Stimulated activated CD8-positive, alpha-beta memory T cell treated with anti-CD3 and anti-CD28 coated beads, Interleukin-7, amount 100 ng/mL, for 4 hours (primary cell): ENCODE results near the gene TMEM150C.
"Not testable (repeated sequence)": the region's sequence is repeated elsewhere in the genome, so short reads cannot be mapped to it uniquely, and the experiment has no call there.

ENCODE experiments used
- DNase-seq, 2 donors: peaks; one replicate each; pipeline ENCODE4 v3.0.0-alpha.2; 2020; ENCODE audit warnings: low read depth in 2 of 2

TMEM150C gene

DNA sequence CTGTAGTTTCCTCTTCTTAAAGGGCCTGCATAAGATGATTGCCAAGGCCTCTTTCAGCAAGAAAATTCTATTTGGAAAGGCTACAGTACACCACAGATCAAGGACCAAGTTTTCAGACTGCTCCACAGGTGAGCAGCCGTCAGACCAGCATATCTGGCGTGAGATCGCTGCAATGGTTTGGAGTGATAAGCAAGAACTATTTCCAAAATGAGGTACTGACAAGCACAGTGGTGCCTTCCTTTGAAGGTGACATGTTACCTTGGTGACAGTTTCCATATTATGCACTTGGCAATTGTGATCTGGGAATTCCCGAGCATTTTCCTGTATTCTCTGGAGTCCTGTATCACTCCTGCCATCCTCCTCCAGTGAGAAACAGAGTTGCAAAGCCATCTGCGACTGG, 7.3 kb upstream of the TMEM150C start:
- DNase-seq = no peak

DNA sequence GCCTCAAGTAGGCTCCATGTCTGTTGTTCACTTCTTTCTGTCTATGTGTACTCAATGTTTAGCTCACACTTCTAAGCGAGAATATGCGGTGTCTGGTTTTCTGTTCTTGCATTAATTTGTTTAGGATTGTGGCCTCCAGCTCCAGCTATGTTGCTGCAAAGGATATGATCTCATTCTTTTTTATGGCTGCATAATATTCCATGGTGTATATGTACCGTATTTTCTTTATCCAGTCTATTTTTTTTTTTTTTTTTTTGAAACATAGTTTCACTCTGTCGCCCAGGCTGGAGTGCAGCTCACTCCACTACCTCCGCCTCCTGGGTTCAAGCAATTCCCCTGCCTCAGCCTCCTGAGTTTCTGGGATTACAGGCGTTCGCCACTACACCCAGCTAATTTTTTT, 5.7 kb upstream of the TMEM150C start:
- DNase-seq = no peak

DNA sequence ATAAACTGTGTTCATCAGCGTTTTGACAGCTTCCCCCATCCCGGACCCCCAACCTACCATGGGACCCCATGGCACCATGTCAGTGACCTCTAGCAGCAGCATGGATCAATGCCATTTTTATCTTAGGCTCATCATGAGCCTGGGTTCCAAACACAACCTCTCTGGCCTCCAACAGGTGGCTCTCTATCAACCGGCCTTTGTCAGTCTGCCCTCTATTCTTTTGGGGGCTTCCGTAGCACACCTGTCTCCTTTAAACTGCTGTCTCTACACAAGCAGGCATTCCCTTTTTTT, 721 bp upstream of the TMEM150C start:
- no peak for DNase-seq

DNA sequence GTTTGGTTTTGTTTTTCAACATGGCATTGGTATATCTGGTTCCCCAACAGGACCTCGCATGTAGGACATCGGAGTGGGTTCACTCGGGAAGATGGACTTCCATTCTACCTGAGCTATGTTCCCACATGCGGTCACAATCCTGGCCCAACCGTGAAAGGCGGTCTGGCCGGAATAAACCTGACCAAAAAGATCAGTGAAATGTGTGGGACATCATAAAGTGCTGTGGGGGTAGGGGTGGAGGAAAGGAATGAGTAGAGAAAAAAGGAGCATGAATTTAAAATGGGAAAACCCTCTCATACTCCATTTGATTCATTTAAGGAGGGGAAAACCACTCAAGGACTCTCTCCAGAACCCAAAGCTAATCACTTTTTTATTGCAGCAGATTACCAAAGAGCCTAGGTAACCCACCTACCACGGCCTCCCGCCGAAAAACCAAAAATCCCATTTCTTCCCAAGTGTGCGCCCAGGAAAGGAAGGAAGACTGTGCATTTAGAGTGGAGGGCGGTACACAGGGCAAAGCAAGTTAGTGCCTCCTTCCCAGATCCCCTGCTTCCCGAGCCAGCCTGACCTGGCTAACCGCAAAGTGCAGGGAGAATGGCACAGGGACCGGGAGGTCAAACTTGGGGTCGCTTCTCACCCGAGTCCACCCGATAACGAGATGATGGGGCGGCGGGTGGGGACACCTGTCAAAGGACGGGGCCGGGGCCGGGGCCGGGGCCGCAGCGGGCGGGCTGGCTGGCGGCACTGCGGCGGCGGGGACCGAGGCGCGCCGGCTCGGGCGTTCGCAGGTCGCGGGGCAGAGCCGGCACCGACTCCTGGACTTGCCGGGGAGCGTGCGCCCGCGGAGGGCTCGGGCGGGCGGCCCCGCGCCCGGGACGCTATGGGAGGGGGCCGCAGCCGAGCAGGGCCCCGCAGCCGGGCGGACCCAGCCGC, 669 bp downstream of the TMEM150C start:
- DNase-seq = no peak

DNA sequence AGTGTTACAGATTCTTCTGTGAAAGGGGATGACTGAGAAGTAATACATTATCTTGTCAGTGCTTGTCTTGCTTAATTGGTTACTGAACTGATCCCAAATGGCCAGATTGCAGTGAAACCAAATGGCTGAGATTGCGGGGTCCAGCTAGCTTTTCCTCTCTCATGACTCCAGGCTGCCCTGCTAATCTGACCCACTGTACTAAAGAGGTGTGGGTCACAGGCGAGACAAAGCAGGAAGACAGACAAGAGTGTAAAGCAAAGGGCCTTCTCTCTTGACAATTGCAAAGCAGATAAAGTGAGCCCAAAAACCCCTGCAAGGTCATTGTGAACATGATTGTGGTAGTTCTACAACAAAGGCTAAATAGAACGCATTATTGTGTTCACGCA, 2.1 kb downstream of the TMEM150C start:
- no peak for DNase-seq

DNA sequence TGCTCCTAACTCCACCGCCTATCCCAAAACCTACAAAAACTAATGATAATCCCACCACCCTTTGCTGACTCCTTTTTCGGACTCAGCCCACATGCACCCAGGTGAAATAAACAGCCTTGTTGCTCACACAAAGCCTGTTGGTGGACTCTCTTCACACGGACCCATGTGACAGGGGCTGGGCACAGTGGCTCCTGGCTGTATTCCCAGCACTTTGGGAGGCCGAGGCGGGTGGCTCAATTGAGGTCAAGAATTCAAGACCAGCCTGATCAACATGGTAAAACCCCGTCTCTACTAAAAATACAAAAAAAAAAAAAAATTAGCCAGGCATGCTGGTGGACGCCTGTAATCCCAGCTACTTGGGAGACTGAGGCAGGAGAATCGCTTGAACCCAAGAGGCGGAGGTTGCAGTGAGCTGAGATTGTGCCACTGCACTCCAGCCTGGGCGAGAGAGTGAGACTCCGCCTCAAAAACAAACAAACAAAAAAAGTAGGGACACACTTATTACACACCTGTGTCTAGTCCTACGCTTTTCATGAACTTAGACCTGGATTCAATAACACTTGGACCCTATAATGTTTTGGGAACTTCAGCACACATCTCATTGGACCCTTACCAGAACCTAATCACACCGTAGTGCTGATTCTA, 2.6 kb downstream of the TMEM150C start:
- DNase-seq = not testable (repeated sequence)

DNA sequence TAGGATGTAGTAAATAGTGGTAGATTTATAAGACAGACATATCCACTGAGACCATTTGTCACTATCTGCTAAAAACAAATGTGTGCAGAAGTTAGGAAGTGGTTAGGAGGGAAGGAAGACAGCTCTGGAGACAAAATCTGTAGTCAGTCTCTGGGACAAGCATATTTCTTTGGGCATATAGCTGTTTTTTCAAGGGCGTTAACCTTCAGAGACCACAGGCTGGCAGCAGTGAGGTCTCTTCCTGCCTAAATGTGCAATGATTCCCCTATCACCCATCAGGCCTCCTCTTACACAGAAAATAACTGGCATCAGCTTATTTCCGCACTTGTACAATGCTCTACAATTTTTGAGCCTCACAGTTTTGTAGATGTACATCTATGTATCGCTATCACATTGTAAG, 6.5 kb downstream of the TMEM150C start:
- no peak for DNase-seq

DNA sequence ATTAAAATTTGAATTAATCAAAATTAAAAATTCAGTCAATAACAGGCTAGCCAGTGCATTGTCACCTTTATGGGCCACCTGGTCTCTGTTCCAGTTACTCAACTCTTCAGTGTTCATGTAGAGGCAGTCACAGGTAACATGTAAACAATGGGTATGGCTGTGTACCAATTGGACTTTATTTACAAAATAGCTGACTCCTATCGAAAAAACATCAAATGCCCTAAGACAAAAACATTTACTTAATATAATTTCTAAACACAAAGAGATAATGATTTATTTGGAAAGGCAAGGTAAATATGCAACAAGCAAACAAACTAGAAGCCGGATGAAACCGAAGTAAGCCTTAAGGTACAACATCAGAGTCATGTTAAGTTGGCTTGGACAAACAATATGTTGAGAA, 8.8 kb downstream of the TMEM150C start:
- DNase-seq = no peak

DNA sequence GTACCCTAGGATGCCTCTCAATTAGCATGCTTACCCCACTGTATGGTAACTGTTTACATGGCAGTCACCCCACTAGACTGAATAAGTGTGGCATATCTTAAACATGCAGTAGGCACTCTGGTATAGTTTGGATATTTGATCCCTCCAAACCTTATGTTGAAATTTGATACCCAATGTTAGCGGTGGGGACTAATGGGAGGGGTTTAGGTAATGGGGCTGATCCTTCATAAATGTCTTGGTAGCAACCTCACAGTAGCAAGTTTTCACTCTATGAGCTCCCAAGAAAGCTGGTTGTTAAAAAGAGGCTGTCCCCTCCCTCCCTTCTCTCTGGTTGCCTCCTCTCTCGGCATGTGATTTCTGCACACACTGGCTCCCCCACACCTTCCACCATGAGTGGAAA, 10.1 kb downstream of the TMEM150C start:
- DNase-seq = no peak

DNA sequence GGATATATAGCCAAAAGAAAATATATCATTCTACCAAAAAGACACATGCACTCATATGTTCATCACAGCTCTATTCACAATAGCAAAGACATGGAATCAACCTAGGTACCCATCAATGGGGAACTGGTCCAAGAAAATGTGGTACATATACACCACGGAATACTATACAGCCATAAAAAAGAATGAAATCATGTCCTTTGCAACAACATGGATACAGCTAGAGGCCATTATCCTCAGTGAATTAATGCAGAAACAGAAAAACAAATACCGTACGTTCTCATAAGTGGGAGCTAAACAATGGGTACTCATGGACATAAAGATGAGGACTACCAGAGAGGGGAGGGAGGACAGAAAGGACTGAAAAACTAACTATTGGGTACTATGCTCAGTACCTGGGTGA, 13.9 kb downstream of the TMEM150C start:
- not testable (repeated sequence) for DNase-seq

DNA sequence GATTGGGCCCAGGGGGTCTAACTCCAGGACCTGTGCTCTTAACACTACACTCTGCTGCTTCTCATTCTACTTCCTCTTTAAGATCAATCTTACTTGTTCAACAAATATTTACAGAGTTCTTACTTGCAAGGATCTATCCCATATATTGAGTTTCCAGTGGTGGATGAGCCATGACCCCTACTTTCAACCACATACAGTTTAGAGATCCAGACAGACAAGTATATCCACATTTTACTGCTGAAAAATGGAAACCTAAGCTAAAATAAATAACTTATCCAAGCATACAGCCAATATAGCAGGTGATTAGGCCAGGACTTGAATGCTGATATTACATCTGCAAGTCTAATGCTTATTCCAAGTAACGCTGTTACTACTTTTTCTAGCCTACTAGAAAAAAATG, 18.7 kb downstream of the TMEM150C start:
- no peak for DNase-seq

DNA sequence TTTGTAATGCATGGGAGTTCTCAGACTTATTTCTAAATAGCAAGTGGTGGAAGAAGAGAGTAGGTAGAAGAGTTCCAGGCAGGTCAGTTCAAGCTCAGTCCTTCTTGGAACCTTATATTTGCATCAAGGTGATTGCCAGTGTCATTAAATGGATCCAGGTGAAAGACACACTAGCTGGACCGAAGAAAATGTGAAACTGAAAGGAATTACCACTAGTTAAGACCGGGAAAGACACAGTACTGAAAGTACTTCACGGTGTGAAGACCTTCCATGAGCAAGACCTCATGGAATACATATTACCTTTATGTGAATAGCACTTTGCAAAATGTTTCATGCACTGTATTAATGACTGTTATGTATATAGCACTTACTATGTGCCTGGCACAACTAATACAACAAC, 19.1 kb downstream of the TMEM150C start:
- no peak for DNase-seq

DNA sequence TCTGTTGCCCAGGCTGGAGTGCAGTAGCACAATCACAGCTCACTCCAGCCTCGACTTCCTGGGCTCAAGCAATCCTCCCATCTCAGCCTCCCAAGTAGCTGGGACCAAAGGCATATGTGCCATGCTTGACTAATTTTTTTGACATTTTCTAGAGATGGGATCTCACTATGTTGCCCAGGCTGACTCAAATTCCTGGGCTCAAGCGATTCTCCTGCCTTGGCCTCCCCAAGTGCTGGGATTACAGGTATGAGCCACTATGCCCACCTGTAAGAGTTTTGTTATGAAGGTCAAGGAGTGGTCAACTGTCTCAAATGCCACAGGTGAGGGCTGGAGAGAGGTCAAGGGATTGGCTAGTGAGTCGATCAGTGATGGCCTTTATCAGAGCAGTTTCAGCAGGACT, 32.5 kb downstream of the TMEM150C start:
- no peak for DNase-seq

DNA sequence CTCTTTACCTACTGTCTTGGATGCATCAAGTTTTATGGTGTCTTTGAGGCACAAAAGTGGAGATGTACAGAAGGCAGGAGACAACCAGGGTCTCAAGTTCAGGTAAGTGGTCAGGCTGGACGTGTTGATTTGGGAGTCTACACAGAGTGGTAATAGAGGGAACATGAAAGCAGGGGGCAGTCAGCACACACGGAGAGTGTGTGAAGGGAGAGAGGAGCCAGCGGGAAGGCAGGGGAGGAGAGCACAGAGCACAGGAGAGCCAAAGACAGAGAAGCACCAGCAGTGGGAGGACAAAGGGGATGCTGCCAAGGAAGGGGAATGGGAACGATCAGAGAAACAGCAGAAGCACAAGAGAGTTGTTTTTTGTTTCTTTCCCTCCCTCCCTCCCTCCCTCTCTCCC, 32.9 kb downstream of the TMEM150C start:
- DNase-seq = no peak

DNA sequence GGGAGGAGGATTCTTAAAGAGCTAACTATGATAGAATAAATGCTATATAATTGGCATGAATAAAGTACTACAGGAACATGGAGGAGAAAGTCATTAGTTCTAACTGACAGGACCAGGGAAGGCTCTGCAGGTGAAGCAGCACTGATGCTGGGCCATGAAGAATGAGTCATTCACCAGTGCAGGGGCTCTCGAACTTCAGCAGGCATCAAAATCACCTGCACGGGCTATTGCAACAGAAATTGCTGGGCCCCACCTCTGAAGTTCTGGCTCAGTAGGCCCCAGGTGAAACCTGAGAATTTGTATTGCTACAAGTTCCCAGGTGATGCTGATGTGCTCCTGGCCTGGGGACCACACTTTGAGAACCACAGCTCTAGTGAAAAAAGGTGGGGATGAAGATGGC, 33.7 kb downstream of the TMEM150C start:
- no peak for DNase-seq

DNA sequence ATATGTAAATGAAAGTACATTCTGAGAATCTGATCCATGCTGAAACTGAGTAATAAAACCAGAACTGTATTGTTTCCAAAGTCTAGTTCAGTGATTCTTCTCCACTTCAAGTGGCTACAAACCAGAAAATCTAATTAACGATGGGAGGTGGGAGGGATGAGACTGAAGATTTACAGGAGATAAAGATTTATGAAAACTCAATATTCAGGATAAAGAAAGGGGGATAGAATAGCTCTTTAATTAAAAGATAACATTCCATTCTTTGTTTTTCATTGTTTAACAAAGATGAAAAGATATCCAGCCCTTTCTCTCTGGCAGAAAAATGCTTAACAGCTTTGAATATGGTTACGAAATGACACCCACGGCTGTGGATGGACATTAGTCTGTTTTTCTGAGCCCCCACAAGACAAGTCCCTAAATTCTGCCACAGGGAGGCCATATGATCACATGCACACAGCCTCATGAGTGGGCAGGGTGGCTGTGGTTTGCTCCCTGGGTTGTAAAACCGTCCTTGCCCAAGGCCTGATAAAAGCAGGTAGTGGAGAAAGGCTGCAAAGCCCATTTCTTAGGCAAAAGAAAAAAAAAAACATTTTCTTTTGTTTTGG, 36.4 kb downstream of the TMEM150C start:
- DNase-seq = no peak

DNA sequence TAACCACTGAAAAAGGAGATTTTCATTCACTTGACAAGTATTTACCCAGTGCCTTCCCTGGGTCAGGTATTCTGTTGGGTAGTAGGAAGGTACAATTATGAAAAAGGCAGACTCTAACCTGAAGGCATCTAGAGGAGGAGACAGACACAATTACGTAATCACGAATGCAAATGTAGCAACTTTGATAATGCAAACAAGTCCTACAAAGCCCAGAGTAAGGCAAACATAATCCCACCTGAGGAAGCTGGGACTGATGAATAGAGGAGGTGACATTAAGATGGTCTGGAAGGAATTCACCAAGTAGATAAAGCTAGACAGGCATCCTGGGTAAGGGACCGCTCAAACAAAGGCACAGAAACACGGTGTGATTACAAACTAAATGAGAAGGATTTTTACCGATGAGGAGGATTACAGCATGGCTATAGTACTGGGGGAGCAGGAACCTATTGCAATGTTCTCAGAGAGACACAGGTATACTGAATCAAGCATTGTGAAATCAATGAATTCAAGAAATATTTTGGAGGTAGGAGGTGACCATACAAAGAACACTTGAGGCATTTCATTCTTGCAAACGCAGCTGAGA, 37.1 kb downstream of the TMEM150C start:
- no peak for DNase-seq

DNA sequence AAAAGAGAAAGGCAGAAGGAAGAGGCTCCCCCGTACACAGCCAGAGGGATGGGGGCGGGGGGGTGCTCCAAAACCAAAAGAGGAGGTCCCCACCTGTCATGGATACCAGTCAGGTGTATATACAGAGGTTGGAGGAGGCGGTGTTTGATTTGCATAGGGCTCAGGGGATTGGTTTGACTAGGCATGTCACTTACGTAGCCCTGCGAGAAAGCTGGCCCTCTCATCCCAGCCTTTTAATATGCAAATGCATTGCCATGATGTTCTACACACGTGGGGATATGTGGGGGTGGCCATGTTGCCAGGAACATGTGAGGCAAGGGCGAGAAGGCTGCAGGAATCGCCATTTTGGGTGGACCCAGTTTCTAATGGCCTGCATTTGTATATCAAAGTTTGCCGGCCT, 38.6 kb downstream of the TMEM150C start:
- DNase-seq = no peak

DNA sequence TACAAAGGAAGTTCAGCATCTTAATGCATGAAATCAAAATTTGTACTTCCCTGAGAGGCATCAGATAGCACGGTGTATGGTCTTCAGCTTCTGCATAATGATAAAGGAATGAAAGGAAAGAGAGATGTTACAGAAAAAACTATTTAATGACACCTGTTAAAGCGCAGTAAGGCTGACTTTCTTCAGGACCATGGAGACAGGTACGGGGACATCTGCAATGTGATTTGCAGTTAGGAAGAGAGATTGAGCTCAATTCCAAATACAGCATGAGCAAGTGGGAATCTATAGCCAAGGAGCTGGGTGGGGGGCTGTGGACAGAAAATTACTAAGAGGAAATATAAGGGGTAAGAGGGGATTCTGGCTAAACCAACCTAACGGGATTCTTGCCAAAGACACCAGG, 39.3 kb downstream of the TMEM150C start:
- DNase-seq = no peak

DNA sequence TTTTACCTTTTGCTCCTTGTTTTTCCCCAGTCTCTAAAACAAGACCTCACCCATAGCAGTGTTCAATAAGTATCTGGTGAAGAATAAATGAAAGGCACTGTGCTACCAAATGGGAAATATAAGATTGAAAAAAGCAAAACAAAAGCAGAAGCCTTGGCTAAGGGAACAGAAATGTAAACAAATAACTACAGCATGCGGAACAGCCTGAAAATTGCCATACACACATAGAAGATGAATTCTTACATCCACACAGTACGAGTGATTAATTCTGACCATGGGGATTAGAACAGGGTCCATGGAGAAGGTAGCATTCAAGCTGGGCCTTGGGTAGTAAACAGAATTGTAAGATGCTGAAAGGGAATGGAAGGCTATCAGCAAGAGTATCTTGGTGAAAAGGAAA, 40.5 kb downstream of the TMEM150C start:
- DNase-seq = no peak

DNA sequence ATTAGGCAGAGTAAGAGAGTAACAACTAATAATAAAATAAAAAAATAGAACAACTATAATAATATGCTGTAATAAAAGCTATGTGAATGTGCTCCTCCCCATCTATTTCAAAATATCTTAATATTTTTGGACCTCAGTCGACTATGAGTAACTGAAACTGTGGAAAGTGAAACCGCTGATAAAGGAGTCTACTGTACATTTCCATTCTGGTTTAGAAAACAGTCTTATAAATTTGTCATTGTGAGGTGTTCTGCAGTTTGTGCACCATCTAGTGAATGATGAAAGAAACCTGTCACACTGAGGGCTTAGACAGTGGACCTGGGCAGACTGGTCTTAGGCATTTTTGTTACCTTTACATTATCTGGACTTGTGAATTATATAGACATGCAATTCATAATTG, 42.0 kb downstream of the TMEM150C start:
- DNase-seq = no peak

DNA sequence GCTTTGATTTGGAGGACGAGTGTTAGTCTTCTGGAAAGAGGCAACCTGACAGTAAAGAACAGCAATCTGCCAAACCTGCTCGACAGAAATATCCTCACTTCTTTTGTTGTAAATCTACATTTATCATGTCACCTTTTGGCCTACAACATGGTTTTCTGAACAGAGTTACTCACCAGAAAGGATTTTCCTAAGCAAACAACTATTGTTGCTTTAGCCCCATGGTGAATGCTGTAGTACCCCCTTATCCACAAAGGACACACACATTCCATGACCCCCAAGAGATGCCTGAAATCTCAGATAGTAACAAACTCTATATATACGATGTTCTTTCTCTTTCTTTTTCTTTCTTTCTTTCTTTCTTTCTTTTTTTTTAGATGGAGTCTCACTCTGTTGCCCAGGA, 42.7 kb downstream of the TMEM150C start:
- DNase-seq = no peak

DNA sequence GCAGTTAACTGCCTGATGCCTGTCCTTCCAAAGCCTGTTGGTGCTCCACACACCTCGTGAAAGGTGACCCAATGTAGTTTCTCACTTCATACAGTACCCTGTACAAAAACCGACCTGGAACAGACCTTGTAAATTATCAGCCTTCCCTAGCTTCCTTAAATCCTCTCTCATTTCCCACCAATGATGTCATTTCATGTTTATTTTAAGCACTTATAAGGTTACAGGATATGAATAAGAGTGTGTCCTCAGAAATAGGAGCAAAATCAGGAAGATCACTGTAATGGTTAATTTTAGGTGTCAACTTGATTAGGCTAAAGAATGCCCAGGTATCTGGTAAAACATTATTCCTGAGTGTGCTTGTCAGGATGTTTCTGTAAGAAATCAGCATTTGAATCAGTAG, 44.7 kb downstream of the TMEM150C start:
- DNase-seq = no peak
